Keratinocyte (primary cell): Measurements from ENCODE around the gene HNRNPA1. TPM values are rescaled to one million over a fixed set of nuclear protein-coding genes. Genes with fewer than 3 reads are reported as not detected.

ENCODE experiments used
- DNase-seq: peaks from one replicate; pipeline ENCODE4 v3.0.0-alpha.2; 2011; ENCODE audit warnings: low read depth, missing footprints, low spot score
- FAIRE-seq: peaks from 2 replicates; lab custom pipeline; 2011; peaks lifted over from hg19 to GRCh38; lab: Jason Lieb, UNC
- H2AFZ ChIP-seq: 2 replicates; pipeline ENCODE4 v1.6.0; 2012; ENCODE audit warnings: low read length, control low read depth, inconsistent platforms; ENCODE audit not compliant: control insufficient read depth
- H3K27ac ChIP-seq: 2 replicates; pipeline ENCODE4 v1.5.1; 2011; ENCODE audit warnings: low read length; ENCODE audit not compliant: control insufficient read depth, insufficient read depth
- H3K27me3 ChIP-seq: 3 replicates; pipeline ENCODE4 v1.6.0; 2011; ENCODE audit warnings: low read length; ENCODE audit not compliant: control insufficient read depth, insufficient read depth; ENCODE audit errors: extremely low read depth
- H3K36me3 ChIP-seq, 2 experiments: 2 replicates in 1 of 2; 3 replicates in 1 of 2; pipeline ENCODE4 v1.5.1; 2011; ENCODE audit warnings: low read length in 2 of 2, mild to moderate bottlenecking in 1 of 2; ENCODE audit not compliant: control insufficient read depth in 2 of 2, insufficient read depth in 2 of 2; ENCODE audit errors: extremely low read depth in 1 of 2
- H3K4me1 ChIP-seq: 3 replicates; pipeline ENCODE4 v1.5.1; 2011; ENCODE audit warnings: low read length; ENCODE audit not compliant: control insufficient read depth, insufficient read depth; ENCODE audit errors: extremely low read depth
- H3K4me2 ChIP-seq: 3 replicates; pipeline ENCODE4 v1.6.0; 2011; ENCODE audit warnings: low read depth, low read length; ENCODE audit not compliant: control insufficient read depth, insufficient read depth; ENCODE audit errors: extremely low read depth
- H3K4me3 ChIP-seq, 3 experiments: fragments of 200-600 bp in 1 of 3; sonication (generic) in 1 of 3; 2 replicates in 2 of 3; 3 replicates in 1 of 3; pipeline ENCODE4 v1.5.1; 2011 to 2016; ENCODE audit warnings: low read length in 3 of 3, mild to moderate bottlenecking in 3 of 3, control low read depth in 2 of 3, inconsistent platforms in 1 of 3, low read depth in 1 of 3, mixed read lengths in 1 of 3, mixed run types in 1 of 3, moderate library complexity in 1 of 3; ENCODE audit not compliant: control insufficient read depth in 2 of 3, insufficient read depth in 2 of 3; ENCODE audit errors: extremely low read depth in 1 of 3
- H3K79me2 ChIP-seq: 2 replicates; pipeline ENCODE4 v1.6.0; 2012; ENCODE audit warnings: low read length; ENCODE audit not compliant: control insufficient read depth, insufficient read depth
- H3K9ac ChIP-seq: 3 replicates; pipeline ENCODE4 v1.6.0; 2011; ENCODE audit warnings: low read length; ENCODE audit not compliant: control insufficient read depth, insufficient read depth; ENCODE audit errors: extremely low read depth
- H3K9me1 ChIP-seq: 3 replicates; pipeline ENCODE4 v1.6.0; 2011; ENCODE audit warnings: low read length; ENCODE audit not compliant: control insufficient read depth, insufficient read depth; ENCODE audit errors: extremely low read depth
- H3K9me3 ChIP-seq: 2 replicates; pipeline ENCODE4 v1.5.1; 2012; ENCODE audit warnings: low read depth, low read length; ENCODE audit not compliant: control insufficient read depth
- H4K20me1 ChIP-seq: 3 replicates; pipeline ENCODE4 v1.6.0; 2011; ENCODE audit warnings: low read length; ENCODE audit not compliant: control insufficient read depth, insufficient read depth; ENCODE audit errors: extremely low read depth
- EZH2 ChIP-seq: IDR thresholded peaks from one replicate; pipeline ENCODE4 v1.6.1; 2012; ENCODE audit warnings: inconsistent platforms, mild to moderate bottlenecking, low read length, moderate library complexity
- dilution Hi-C: fragments of 300-500 bp; cut with MboI; formaldehyde crosslinking; loops from one replicate; pipeline ENCODE4 v1.7.0; 2020; ENCODE audit warnings: low sequenced_read_pairs; ENCODE audit not compliant: extremely low pct_ligation_motif_present
- polyA plus RNA-seq, 5 experiments: library from polyadenylated mRNA; depleted of rRNA in 3 of 5; stranded (reverse) in 3 of 5; stranded (forward) in 1 of 5; unstranded in 1 of 5; fragments of >200 nt; gene quantifications; 1 replicate in 1 of 5; 2 replicates in 3 of 5; 3 replicates in 1 of 5; pipeline versions ENCODE4 v1.2.1 to v1.2.3, GENCODE V29; 2011 to 2012; ENCODE audit warnings: missing spikeins in 2 of 5, low read depth in 1 of 5, low replicate concordance in 1 of 5
- TF ChIP-seq, protein P1 (sequence below), 3 experiments: IDR thresholded peaks in 1 of 3; conservative IDR thresholded peaks in 1 of 3; optimal IDR thresholded peaks in 1 of 3; 2 replicates in 2 of 3; 3 replicates in 1 of 3; pipeline versions ENCODE3 to v1.5.1; 2011; ENCODE audit warnings: low read length in 3 of 3, mild to moderate bottlenecking in 3 of 3, moderate library complexity in 2 of 3, control low read depth in 1 of 3, inconsistent platforms in 1 of 3; ENCODE audit not compliant: insufficient read depth in 2 of 3; ENCODE audit errors: extremely low read depth in 1 of 3

HNRNPA1 gene
- polyA plus RNA-seq, 1 donor (not counting 4 experiments of a cell fraction or from before 2014, with no cell fraction given) = 583 TPM

DNA sequence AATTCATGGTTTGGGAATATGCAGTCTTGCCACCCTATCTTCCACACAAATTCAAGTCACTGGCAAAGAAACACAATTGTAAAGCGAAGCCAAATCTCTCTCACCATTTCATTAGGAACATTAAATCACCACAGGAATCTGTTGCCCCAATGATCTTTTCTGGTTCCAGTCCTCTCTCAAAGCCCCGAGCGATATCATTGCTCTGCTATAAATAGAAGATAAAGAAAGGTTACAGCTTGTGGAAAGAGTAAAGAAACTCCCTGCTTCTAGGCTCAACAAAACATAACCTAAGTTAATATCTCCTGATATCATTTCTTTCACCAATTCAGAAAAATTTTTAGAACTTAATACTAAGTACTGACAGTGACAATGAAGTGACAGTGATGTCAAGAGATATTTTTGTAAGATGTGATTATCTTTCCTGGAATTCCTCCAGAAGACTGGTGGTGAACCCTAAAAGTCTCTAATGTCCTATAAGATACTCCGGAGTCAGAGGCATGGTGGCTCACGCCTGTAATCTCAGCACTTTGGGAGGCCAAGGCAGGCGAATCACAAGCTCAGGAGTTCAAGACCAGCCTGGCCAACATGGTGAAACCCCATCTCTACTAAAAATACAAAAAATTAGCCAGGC lies 34.4 kb upstream of the HNRNPA1 start:
- no peak for FAIRE-seq
- peaks cover 0 to 14% of the 10 kb centered on the region in 2 experiments for H3K36me3 ChIP-seq
- dilution Hi-C loops = no loop called here

DNA sequence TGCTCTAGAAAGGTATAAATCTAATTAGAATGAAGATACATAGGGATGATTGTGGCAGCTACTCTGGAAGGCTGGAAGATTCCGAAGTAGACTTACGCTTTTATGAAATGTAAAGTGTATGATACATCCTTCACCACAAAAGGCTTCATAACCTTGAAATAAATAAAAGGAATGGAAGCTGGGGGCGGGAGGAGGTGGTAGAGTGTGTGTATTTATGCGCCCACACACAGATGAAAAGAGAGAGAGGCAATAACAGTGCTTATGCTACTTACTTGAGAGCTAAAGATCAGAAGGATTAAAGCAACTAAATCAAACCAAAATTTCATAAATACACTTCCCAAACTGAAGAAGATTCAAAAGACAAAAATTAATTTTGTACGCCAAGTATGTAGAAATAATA lies 31.0 kb upstream of the HNRNPA1 start:
- dilution Hi-C loops = no loop called here
- Histone ChIP-seq H3K9me3 (no peaks in the 10 kb centered on the region), H3K4me1 (no peaks in the 10 kb centered on the region), H3K27ac (no peak overlapping the region), H2AFZ (no peak overlapping the region), H3K27me3 (no peaks in the 10 kb centered on the region), H3K9me1 (no peaks in the 10 kb centered on the region), H3K4me2 (no peak overlapping the region), H3K79me2 (no peaks in the 10 kb centered on the region), H4K20me1 (no peaks in the 10 kb centered on the region), H3K4me3 (no peak overlapping the region), H3K9ac (no peak overlapping the region), H3K36me3 (peaks cover 0 to 8% of the 10 kb centered on the region in 2 experiments)
- DNase-seq (no peak), FAIRE-seq (no peak)
- TF ChIP-seq, protein P1, sequence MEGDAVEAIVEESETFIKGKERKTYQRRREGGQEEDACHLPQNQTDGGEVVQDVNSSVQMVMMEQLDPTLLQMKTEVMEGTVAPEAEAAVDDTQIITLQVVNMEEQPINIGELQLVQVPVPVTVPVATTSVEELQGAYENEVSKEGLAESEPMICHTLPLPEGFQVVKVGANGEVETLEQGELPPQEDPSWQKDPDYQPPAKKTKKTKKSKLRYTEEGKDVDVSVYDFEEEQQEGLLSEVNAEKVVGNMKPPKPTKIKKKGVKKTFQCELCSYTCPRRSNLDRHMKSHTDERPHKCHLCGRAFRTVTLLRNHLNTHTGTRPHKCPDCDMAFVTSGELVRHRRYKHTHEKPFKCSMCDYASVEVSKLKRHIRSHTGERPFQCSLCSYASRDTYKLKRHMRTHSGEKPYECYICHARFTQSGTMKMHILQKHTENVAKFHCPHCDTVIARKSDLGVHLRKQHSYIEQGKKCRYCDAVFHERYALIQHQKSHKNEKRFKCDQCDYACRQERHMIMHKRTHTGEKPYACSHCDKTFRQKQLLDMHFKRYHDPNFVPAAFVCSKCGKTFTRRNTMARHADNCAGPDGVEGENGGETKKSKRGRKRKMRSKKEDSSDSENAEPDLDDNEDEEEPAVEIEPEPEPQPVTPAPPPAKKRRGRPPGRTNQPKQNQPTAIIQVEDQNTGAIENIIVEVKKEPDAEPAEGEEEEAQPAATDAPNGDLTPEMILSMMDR (optimal IDR thresholded peaks at IDR 0.05 in 1 of 3, IDR thresholded peaks at IDR 0.05 in 1 of 3, conservative IDR thresholded peaks at IDR 0.05 in 1 of 3; ENCODE audit: extremely low read depth in 1 of 3, insufficient read depth in 2 of 3, low read length in 3 of 3) = no peak
- TF ChIP-seq EZH2 = no peak

More for the DNA sequence above, 34.4 kb upstream of the HNRNPA1 start:
- no peak for TF ChIP-seq EZH2
- TF ChIP-seq, protein P1 (optimal IDR thresholded peaks at IDR 0.05 in 1 of 3, IDR thresholded peaks at IDR 0.05 in 1 of 3, conservative IDR thresholded peaks at IDR 0.05 in 1 of 3; ENCODE audit: extremely low read depth in 1 of 3, insufficient read depth in 2 of 3, low read length in 3 of 3) = no peak
- DNase-seq = no peak
- H3K27ac ChIP-seq = no peak overlapping the region
- no peaks in the 10 kb centered on the region for H3K9me1 ChIP-seq
- no peak overlapping the region for H3K4me2 ChIP-seq
- H3K4me3 ChIP-seq = no peak overlapping the region
- H3K4me1 ChIP-seq = peaks cover 8% of the 10 kb centered on the region
- no peak overlapping the region for H2AFZ ChIP-seq
- H3K79me2 ChIP-seq = no peaks in the 10 kb centered on the region
- no peak overlapping the region for H3K9ac ChIP-seq
- no peaks in the 10 kb centered on the region for H4K20me1 ChIP-seq
- H3K27me3 ChIP-seq = no peaks in the 10 kb centered on the region
- no peaks in the 10 kb centered on the region for H3K9me3 ChIP-seq
